HL-60 (cell line): Measurements from ENCODE around the gene SEBOX.

Experiments used
- GABPA ChIP-seq: IDR thresholded peaks from 2 replicates; pipeline ENCODE4 v1.6.1; 2012; ENCODE audit warnings: low read depth
- POLR2AphosphoS5 ChIP-seq: IDR thresholded peaks from 2 replicates; pipeline ENCODE4 v1.6.1; 2012; ENCODE audit warnings: low read depth
- REST ChIP-seq: IDR thresholded peaks from 2 replicates; pipeline ENCODE4 v1.6.1; 2012; ENCODE audit warnings: low read depth; ENCODE audit not compliant: insufficient replicate concordance
- SPI1 ChIP-seq: IDR thresholded peaks from 2 replicates; pipeline ENCODE4 v1.6.1; 2012; ENCODE audit warnings: low read depth, mild to moderate bottlenecking, borderline replicate concordance
- TF ChIP-seq, protein P1 (sequence below): IDR thresholded peaks from one replicate; pipeline ENCODE4 v1.5.1; 2011; ENCODE audit warnings: low read length, control low read depth, inconsistent platforms; ENCODE audit not compliant: insufficient read depth

DNA sequence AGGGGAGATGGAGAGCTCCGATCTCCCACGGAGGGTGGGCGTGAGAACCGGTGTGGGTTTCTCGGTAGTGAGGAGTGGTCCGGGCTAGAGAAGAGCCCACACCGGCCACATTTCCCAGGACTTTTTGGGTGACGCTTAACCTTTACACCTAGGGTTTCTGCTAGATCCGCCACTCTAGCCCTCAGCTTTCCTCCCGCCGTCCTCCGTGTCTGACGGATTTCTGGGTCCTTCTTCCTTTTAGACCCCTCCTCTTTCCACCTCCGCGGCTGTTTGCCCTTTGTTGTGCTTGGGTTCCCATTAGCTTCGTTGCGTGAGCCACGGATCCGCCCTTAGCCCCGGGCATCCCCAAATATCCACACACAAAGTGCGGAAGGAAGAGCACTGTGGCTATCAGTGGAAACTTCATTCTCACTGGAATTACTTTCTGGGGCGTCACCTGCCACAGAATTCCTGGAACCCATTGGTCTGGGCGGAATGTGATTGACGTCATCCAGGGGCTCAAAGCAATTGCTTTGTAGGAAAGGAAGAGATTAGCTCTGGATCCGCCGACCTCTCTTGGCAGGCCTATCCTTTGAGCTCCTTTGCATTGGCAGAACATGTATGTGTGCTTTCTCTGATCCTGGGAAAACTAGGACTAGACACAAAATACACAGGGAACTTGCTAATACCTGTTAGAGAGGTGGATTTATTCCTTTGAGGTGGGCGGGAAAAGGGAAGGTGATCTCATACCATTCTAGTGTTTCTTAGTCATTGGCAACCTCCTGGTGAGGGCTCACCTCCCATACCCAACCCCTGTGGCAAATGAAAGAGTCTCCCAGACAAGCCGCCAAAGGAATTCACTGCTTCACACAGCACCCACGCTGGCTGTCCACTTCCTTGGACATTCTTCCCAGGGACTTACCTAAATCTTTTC, 28.8 kb downstream of the SEBOX start:
- TF ChIP-seq, protein P1, sequence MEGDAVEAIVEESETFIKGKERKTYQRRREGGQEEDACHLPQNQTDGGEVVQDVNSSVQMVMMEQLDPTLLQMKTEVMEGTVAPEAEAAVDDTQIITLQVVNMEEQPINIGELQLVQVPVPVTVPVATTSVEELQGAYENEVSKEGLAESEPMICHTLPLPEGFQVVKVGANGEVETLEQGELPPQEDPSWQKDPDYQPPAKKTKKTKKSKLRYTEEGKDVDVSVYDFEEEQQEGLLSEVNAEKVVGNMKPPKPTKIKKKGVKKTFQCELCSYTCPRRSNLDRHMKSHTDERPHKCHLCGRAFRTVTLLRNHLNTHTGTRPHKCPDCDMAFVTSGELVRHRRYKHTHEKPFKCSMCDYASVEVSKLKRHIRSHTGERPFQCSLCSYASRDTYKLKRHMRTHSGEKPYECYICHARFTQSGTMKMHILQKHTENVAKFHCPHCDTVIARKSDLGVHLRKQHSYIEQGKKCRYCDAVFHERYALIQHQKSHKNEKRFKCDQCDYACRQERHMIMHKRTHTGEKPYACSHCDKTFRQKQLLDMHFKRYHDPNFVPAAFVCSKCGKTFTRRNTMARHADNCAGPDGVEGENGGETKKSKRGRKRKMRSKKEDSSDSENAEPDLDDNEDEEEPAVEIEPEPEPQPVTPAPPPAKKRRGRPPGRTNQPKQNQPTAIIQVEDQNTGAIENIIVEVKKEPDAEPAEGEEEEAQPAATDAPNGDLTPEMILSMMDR = no peak
- TF ChIP-seq POLR2AphosphoS5 (no peak), GABPA (no peak), REST (no peak), SPI1 (no peak)
